HEK293 (cell line): Measurements from ENCODE around the gene KLHL17.

Source experiments
- BCL6B ChIP-seq: fragments of 450-650 bp; formaldehyde crosslinking; IDR thresholded peaks from 2 replicates; pipeline ENCODE4 v1.5.1; 2017; ENCODE audit warnings: missing biosample characterization, missing genetic modification characterization
- GLI2 ChIP-seq: fragments of 450-650 bp; formaldehyde crosslinking; IDR thresholded peaks from 2 replicates; pipeline ENCODE4; 2017; ENCODE audit warnings: missing biosample characterization, missing genetic modification characterization, low read depth, borderline replicate concordance
- HOXA7 ChIP-seq: sonication (generic); formaldehyde crosslinking; IDR thresholded peaks from 2 replicates; pipeline ENCODE4 v1.8.1; 2022; ENCODE audit warnings: missing genetic modification reagents, borderline replicate concordance
- SP7 ChIP-seq: fragments of 450-650 bp; formaldehyde crosslinking; IDR thresholded peaks from 2 replicates; pipeline ENCODE4 v1.5.1; 2016; ENCODE audit warnings: missing biosample characterization, missing genetic modification characterization
- TRIM28 ChIP-seq: IDR thresholded peaks from 2 replicates; pipeline ENCODE4 v1.6.1; 2011; ENCODE audit warnings: low read length, control low read depth, borderline replicate concordance
- ZBTB1 ChIP-seq: fragments of 450-650 bp; formaldehyde crosslinking; IDR thresholded peaks from 2 replicates; pipeline ENCODE4 v1.5.1; 2016; ENCODE audit warnings: missing biosample characterization, missing genetic modification characterization
- ZBTB48 ChIP-seq: fragments of 450-650 bp; formaldehyde crosslinking; IDR thresholded peaks from 2 replicates; pipeline ENCODE4 v1.5.1; 2016; ENCODE audit warnings: missing biosample characterization, missing genetic modification characterization
- ZNF112 ChIP-seq: fragments of 450-650 bp; formaldehyde crosslinking; IDR thresholded peaks from 2 replicates; pipeline ENCODE4 v1.5.0; 2017; ENCODE audit warnings: missing biosample characterization, missing genetic modification characterization
- ZNF132 ChIP-seq: fragments of 450-650 bp; formaldehyde crosslinking; IDR thresholded peaks from 2 replicates; pipeline ENCODE4 v1.5.1; 2017; ENCODE audit warnings: missing biosample characterization, missing genetic modification characterization, borderline replicate concordance
- ZNF138 ChIP-seq: fragments of 450-650 bp; formaldehyde crosslinking; IDR thresholded peaks from 2 replicates; pipeline ENCODE4 v1.5.1; 2016; ENCODE audit warnings: missing biosample characterization, missing genetic modification characterization, borderline replicate concordance
- ZNF184 ChIP-seq: fragments of 450-650 bp; IDR thresholded peaks from 2 replicates; pipeline ENCODE4 v1.5.1; 2018; ENCODE audit warnings: missing biosample characterization, mild to moderate bottlenecking, missing genetic modification characterization
- ZNF202 ChIP-seq: fragments of 450-650 bp; formaldehyde crosslinking; IDR thresholded peaks from 2 replicates; pipeline ENCODE4 v1.5.1; 2016; ENCODE audit warnings: missing biosample characterization, missing genetic modification characterization, borderline replicate concordance
- ZNF223 ChIP-seq: fragments of 450-650 bp; formaldehyde crosslinking; IDR thresholded peaks from 2 replicates; pipeline ENCODE4 v1.5.1; 2016; ENCODE audit warnings: missing biosample characterization, missing genetic modification characterization
- ZNF473 ChIP-seq: fragments of 450-650 bp; formaldehyde crosslinking; IDR thresholded peaks from 2 replicates; pipeline ENCODE4 v1.5.1; 2017; ENCODE audit warnings: missing biosample characterization, missing genetic modification characterization
- ZNF48 ChIP-seq: fragments of 450-650 bp; formaldehyde crosslinking; IDR thresholded peaks from 2 replicates; pipeline ENCODE4 v1.5.1; 2016; ENCODE audit warnings: missing biosample characterization, missing genetic modification characterization
- ZNF501 ChIP-seq: fragments of 450-650 bp; formaldehyde crosslinking; IDR thresholded peaks from 2 replicates; pipeline ENCODE4 v1.5.1; 2016; ENCODE audit warnings: missing biosample characterization, missing genetic modification characterization
- ZNF518A ChIP-seq: fragments of 450-650 bp; formaldehyde crosslinking; conservative IDR thresholded peaks from 2 replicates; pipeline ENCODE4 v1.5.1; 2016; ENCODE audit warnings: low read depth, missing biosample characterization, missing genetic modification characterization
- ZNF677 ChIP-seq: fragments of 450-650 bp; IDR thresholded peaks from 2 replicates; pipeline ENCODE4 v1.5.0; 2018; ENCODE audit warnings: missing biosample characterization, mild to moderate bottlenecking, missing genetic modification characterization, moderate library complexity
- ZNF747 ChIP-seq: fragments of 450-650 bp; formaldehyde crosslinking; IDR thresholded peaks from 2 replicates; pipeline ENCODE4 v1.5.1; 2016; ENCODE audit warnings: missing biosample characterization, missing genetic modification characterization
- ZNF776 ChIP-seq: fragments of 450-650 bp; formaldehyde crosslinking; IDR thresholded peaks from 2 replicates; pipeline ENCODE4 v1.5.0; 2017; ENCODE audit warnings: missing biosample characterization, missing genetic modification characterization, borderline replicate concordance
- ZSCAN4 ChIP-seq: fragments of 450-650 bp; formaldehyde crosslinking; IDR thresholded peaks from 2 replicates; pipeline ENCODE4 v1.5.1; 2017; ENCODE audit warnings: missing biosample characterization, missing genetic modification characterization
- TF ChIP-seq, protein P1 (sequence below): fragments of 450-650 bp; formaldehyde crosslinking; IDR thresholded peaks from 2 replicates; pipeline ENCODE4 v1.5.1; 2016; ENCODE audit warnings: missing biosample characterization, missing genetic modification characterization
- TF ChIP-seq, protein P2 (sequence below): fragments of 450-650 bp; formaldehyde crosslinking; IDR thresholded peaks from 2 replicates; pipeline ENCODE4 v1.5.1; 2016; ENCODE audit warnings: missing biosample characterization, missing genetic modification characterization, low read depth

Gene KLHL17

GRCh38 chr1:921011-921837, 39.2 kb upstream of the KLHL17 start (continued):
- TF ChIP-seq ZNF776 (tag by site-specific recombination) (no peak), ZBTB1 (tag by site-specific recombination) (no peak), BCL6B (tag by site-specific recombination) (no peak), ZNF138 (tag by site-specific recombination) (no peak), ZNF223 (peak; percentile 48; the same call in 1 of the 2 replicates), ZSCAN4 (tag by site-specific recombination) (no peak), SP7 (peak; percentile 88), ZNF473 (tag by site-specific recombination) (no peak), ZNF677 (tag by site-specific recombination) (0 out of 2 replicates have a peak, but pooled peaks have one; percentile 10), ZNF184 (tag by site-specific recombination) (no peak; the same call in 1 of the 2 replicates), HOXA7 (CRISPR knock-in tag) (no peak), ZNF132 (tag by site-specific recombination) (no peak), ZNF518A (no peak), GLI2 (tag by site-specific recombination) (no peak), ZNF112 (tag by site-specific recombination) (no peak), ZNF48 (no peak), TRIM28 (no peak), ZNF202 (tag by site-specific recombination) (no peak), ZNF501 (peak; percentile 72; the same call in 1 of the 2 replicates), ZNF747 (tag by site-specific recombination) (no peak), ZBTB48 (tag by site-specific recombination) (peak; percentile 84)
- TF ChIP-seq, protein P1, sequence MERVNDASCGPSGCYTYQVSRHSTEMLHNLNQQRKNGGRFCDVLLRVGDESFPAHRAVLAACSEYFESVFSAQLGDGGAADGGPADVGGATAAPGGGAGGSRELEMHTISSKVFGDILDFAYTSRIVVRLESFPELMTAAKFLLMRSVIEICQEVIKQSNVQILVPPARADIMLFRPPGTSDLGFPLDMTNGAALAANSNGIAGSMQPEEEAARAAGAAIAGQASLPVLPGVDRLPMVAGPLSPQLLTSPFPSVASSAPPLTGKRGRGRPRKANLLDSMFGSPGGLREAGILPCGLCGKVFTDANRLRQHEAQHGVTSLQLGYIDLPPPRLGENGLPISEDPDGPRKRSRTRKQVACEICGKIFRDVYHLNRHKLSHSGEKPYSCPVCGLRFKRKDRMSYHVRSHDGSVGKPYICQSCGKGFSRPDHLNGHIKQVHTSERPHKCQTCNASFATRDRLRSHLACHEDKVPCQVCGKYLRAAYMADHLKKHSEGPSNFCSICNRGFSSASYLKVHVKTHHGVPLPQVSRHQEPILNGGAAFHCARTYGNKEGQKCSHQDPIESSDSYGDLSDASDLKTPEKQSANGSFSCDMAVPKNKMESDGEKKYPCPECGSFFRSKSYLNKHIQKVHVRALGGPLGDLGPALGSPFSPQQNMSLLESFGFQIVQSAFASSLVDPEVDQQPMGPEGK (tag by site-specific recombination) = peak; percentile 95
- TF ChIP-seq, protein P2, sequence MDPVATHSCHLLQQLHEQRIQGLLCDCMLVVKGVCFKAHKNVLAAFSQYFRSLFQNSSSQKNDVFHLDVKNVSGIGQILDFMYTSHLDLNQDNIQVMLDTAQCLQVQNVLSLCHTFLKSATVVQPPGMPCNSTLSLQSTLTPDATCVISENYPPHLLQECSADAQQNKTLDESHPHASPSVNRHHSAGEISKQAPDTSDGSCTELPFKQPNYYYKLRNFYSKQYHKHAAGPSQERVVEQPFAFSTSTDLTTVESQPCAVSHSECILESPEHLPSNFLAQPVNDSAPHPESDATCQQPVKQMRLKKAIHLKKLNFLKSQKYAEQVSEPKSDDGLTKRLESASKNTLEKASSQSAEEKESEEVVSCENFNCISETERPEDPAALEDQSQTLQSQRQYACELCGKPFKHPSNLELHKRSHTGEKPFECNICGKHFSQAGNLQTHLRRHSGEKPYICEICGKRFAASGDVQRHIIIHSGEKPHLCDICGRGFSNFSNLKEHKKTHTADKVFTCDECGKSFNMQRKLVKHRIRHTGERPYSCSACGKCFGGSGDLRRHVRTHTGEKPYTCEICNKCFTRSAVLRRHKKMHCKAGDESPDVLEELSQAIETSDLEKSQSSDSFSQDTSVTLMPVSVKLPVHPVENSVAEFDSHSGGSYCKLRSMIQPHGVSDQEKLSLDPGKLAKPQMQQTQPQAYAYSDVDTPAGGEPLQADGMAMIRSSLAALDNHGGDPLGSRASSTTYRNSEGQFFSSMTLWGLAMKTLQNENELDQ = no peak
